H9 (cell line): ENCODE results near the gene EHD4. TPM values are rescaled to one million over a fixed set of nuclear protein-coding genes. Genes with fewer than 3 reads are reported as not detected.

Source experiments
- DNase-seq: peaks from one replicate; pipeline ENCODE4 v3.0.0-alpha.2; 2017
- H2AFZ ChIP-seq: one replicate; pipeline ENCODE4 v1.6.1; 2013; ENCODE audit warnings: mild to moderate bottlenecking, low read length, control low read depth, moderate library complexity
- H2AK5ac ChIP-seq: 2 replicates; pipeline ENCODE4 v1.6.1; 2013; ENCODE audit warnings: low read length, control low read depth, mixed read lengths; ENCODE audit not compliant: insufficient read length
- H2BK120ac ChIP-seq: one replicate; pipeline ENCODE4 v1.6.1; 2013; ENCODE audit warnings: low read depth, mild to moderate bottlenecking, low read length, control low read depth, inconsistent platforms; ENCODE audit not compliant: poor library complexity, severe bottlenecking
- H2BK12ac ChIP-seq: 2 replicates; pipeline ENCODE4 v1.6.1; 2013; ENCODE audit warnings: low read length, control low read depth, mixed read lengths, low read depth; ENCODE audit not compliant: insufficient read length
- H2BK15ac ChIP-seq: 2 replicates; pipeline ENCODE4 v1.6.1; 2013; ENCODE audit warnings: low read depth, low read length, control low read depth
- H2BK20ac ChIP-seq: one replicate; pipeline ENCODE4 v1.6.1; 2013; ENCODE audit warnings: low read depth, mild to moderate bottlenecking, low read length, control low read depth, inconsistent platforms; ENCODE audit not compliant: poor library complexity, severe bottlenecking
- H2BK5ac ChIP-seq: 2 replicates; pipeline ENCODE4 v1.6.1; 2013; ENCODE audit warnings: low read length, control low read depth, mixed read lengths; ENCODE audit not compliant: insufficient read length
- H3K14ac ChIP-seq: 2 replicates; pipeline ENCODE4 v1.6.1; 2013; ENCODE audit warnings: low read length, control low read depth; ENCODE audit not compliant: insufficient read depth
- H3K18ac ChIP-seq: 2 replicates; pipeline ENCODE4 v1.6.1; 2013; ENCODE audit warnings: low read depth, mild to moderate bottlenecking, mixed read lengths, low read length, control low read depth; ENCODE audit not compliant: insufficient read length
- H3K23ac ChIP-seq: 2 replicates; pipeline ENCODE4 v1.6.1; 2013; ENCODE audit warnings: low read length, control low read depth, mixed read lengths, low read depth; ENCODE audit not compliant: insufficient read length
- H3K23me2 ChIP-seq: 2 replicates; pipeline ENCODE4 v1.6.1; 2013; ENCODE audit warnings: low read depth, mild to moderate bottlenecking, mixed read lengths, low read length, control low read depth; ENCODE audit not compliant: insufficient read length, poor library complexity, severe bottlenecking
- H3K27ac ChIP-seq: 2 replicates; pipeline ENCODE4 v1.5.1; 2013; ENCODE audit warnings: low read length, control low read depth, mixed read lengths, low read depth; ENCODE audit not compliant: insufficient read length
- H3K27me3 ChIP-seq: 2 replicates; pipeline ENCODE4 v1.6.1; 2013; ENCODE audit warnings: low read length, control low read depth, inconsistent platforms; ENCODE audit not compliant: insufficient read depth
- H3K4ac ChIP-seq: 2 replicates; pipeline ENCODE4 v1.6.1; 2013; ENCODE audit warnings: low read depth, mild to moderate bottlenecking, control low read depth, inconsistent platforms, low read length, moderate library complexity
- H3K4me1 ChIP-seq: 2 replicates; pipeline ENCODE4 v1.6.1; 2013; ENCODE audit warnings: low read length, control low read depth, inconsistent platforms; ENCODE audit not compliant: insufficient read depth
- H3K4me2 ChIP-seq: 2 replicates; pipeline ENCODE4 v1.6.1; 2013; ENCODE audit warnings: low read length, control low read depth, mixed read lengths; ENCODE audit not compliant: insufficient read length, insufficient read depth
- H3K56ac ChIP-seq: 2 replicates; pipeline ENCODE4 v1.6.1; 2013; ENCODE audit warnings: low read depth, mild to moderate bottlenecking, mixed read lengths, low read length, control low read depth; ENCODE audit not compliant: insufficient read length
- H3K79me1 ChIP-seq: 2 replicates; pipeline ENCODE4 v1.6.1; 2013; ENCODE audit warnings: low read depth, mild to moderate bottlenecking, moderate library complexity, low read length, control low read depth, inconsistent platforms; ENCODE audit not compliant: insufficient read depth, poor library complexity, severe bottlenecking
- H3K79me2 ChIP-seq: 2 replicates; pipeline ENCODE4 v1.6.1; 2013; ENCODE audit warnings: low read length, control low read depth, inconsistent platforms; ENCODE audit not compliant: insufficient read depth
- H3K9ac ChIP-seq: 2 replicates; pipeline ENCODE4 v1.6.1; 2013; ENCODE audit warnings: low read length, control low read depth, mixed read lengths; ENCODE audit not compliant: insufficient read length; ENCODE audit errors: extremely low read depth
- H3K9me3 ChIP-seq: one replicate; pipeline ENCODE4 v1.6.1; 2013; ENCODE audit warnings: low read depth, low read length, inconsistent platforms; ENCODE audit not compliant: control insufficient read depth
- H3T11ph ChIP-seq: one replicate; pipeline ENCODE4 v1.6.1; 2013; ENCODE audit warnings: mild to moderate bottlenecking, low read length, control low read depth, inconsistent platforms
- H4K20me1 ChIP-seq: one replicate; pipeline ENCODE4 v1.6.1; 2013; ENCODE audit not compliant: control insufficient read depth, insufficient read length, insufficient read depth
- H4K5ac ChIP-seq: 2 replicates; pipeline ENCODE4 v1.6.1; 2013; ENCODE audit warnings: low read depth, mild to moderate bottlenecking, mixed read lengths, low read length, control low read depth; ENCODE audit not compliant: insufficient read length
- H4K8ac ChIP-seq: replicated peaks from 2 replicates; pipeline ENCODE4 v1.6.1; 2013; ENCODE audit warnings: low read length, control low read depth, mixed read lengths, low read depth; ENCODE audit not compliant: insufficient read length
- H4K91ac ChIP-seq: 2 replicates; pipeline ENCODE4 v1.6.1; 2013; ENCODE audit warnings: low read depth, mild to moderate bottlenecking, moderate library complexity, mixed read lengths, low read length, control low read depth; ENCODE audit not compliant: insufficient read length
- H3K27ac Mint-ChIP-seq, 3 experiments: 2 replicates in 2 of 3; 3 replicates in 1 of 3; pipeline ENCODE4 v1.8.0; 2020 to 2021; ENCODE audit warnings: mixed read lengths in 3 of 3, mild to moderate bottlenecking in 1 of 3, moderate library complexity in 1 of 3
- H3K27me3 Mint-ChIP-seq: 2 replicates; pipeline ENCODE4 v1.8.0; 2021; ENCODE audit warnings: low read depth, mild to moderate bottlenecking, moderate library complexity, mixed read lengths
- H3K36me3 Mint-ChIP-seq, 3 experiments: 2 replicates in 2 of 3; 3 replicates in 1 of 3; pipeline ENCODE4 v1.8.0; 2020 to 2021; ENCODE audit warnings: low read depth in 3 of 3, mixed read lengths in 3 of 3; ENCODE audit not compliant: insufficient read depth in 1 of 3
- H3K4me1 Mint-ChIP-seq, 2 experiments: 2 replicates each; pipeline ENCODE4 v1.8.0; 2020; ENCODE audit warnings: mixed read lengths in 2 of 2
- H3K4me3 Mint-ChIP-seq, 2 experiments: 2 replicates in 1 of 2; 3 replicates in 1 of 2; pipeline ENCODE4 v1.8.0; 2020 to 2021; ENCODE audit warnings: mild to moderate bottlenecking in 2 of 2, mixed read lengths in 2 of 2, moderate library complexity in 1 of 2
- H3K9me3 Mint-ChIP-seq, 2 experiments: 2 replicates in 1 of 2; 3 replicates in 1 of 2; pipeline ENCODE4 v1.8.0; 2020; ENCODE audit warnings: mild to moderate bottlenecking in 2 of 2, mixed read lengths in 2 of 2, moderate library complexity in 1 of 2
- CTCF ChIP-seq: fragments of 200-600 bp; sonication (generic); conservative IDR thresholded peaks from 3 replicates; pipeline ENCODE4 v1.8.0; 2021; ENCODE audit warnings: antibody characterized with exemption, mild to moderate bottlenecking
- WGBS: extraction: QIAGEN DNeasy Blood & Tissue Kit; methylation state at CpG from one replicate; pipeline ENCODE4 v1.1.7; 2013; ENCODE audit warnings: missing lambda C conversion rate, low lambda C conversion rate, mixed read lengths; ENCODE audit not compliant: insufficient read length; ENCODE audit errors: extremely low coverage; 5-methylcytosine and 5-hydroxymethylcytosine counted together
- total RNA-seq: library from RNA; stranded (reverse); gene quantifications from 2 replicates; pipeline ENCODE4 v1.2.1, GENCODE V29; 2021

The EHD4 gene
- total RNA-seq, 1 experiment from 2014 or later, result 22.9 TPM

DNA sequence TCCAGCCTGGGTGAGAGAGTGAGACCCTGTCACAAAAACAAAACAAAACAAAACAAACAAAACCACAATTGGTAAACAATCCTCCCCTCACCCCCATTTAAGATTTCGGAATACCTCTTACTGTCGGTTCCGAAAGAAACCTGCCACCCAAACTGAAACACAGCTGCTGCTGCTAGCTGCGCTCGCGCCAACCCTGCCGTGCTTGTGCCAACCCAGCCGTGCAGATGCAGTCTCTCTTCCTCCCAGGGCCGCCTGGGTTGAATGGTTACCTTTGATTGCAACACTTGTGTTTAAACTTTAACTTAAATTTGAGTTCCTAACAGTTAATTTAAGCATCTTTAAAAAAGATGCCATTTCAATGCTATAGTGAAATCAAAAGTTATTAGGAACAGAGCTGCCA, 50.0 kb downstream of the EHD4 start:
- Histone ChIP-seq H4K8ac (no peak overlapping the region), H4K5ac (no peak overlapping the region), H4K91ac (no peak overlapping the region), H3K23me2 (no peaks in the 10 kb centered on the region), H2AFZ (no peak overlapping the region), H3K27me3 (no peaks in the 10 kb centered on the region), H2BK12ac (no peak overlapping the region), H3T11ph (no peak overlapping the region), H3K4me2 (no peak overlapping the region), H3K14ac (no peak overlapping the region), H2BK15ac (no peak overlapping the region), H2BK5ac (no peak overlapping the region), H3K56ac (no peak overlapping the region), H4K20me1 (no peaks in the 10 kb centered on the region), H3K79me1 (no peaks in the 10 kb centered on the region), H3K27ac (no peak overlapping the region), H2AK5ac (no peak overlapping the region), H3K9me3 (no peaks in the 10 kb centered on the region), H3K23ac (no peak overlapping the region), H2BK20ac (no peak overlapping the region), H3K79me2 (no peaks in the 10 kb centered on the region), H3K4me1 (no peaks in the 10 kb centered on the region), H3K9ac (no peak overlapping the region), H3K4ac (no peak overlapping the region), H2BK120ac (no peak overlapping the region), H3K18ac (no peak overlapping the region)
- no peaks in the 10 kb centered on the region for H3K9me3 Mint-ChIP-seq
- no peak overlapping the region for H3K27ac Mint-ChIP-seq
- no peaks in the 10 kb centered on the region for H3K27me3 Mint-ChIP-seq
- no peak for TF ChIP-seq CTCF
- H3K4me3 Mint-ChIP-seq, result no peak overlapping the region
- DNase-seq, result no peak
- peaks cover 1 to 7% of the 10 kb centered on the region in 2 experiments; a peak in 3 of 4 replicates for H3K4me1 Mint-ChIP-seq
- peaks cover 4 to 29% (median 14%) of the 10 kb centered on the region in 3 experiments; a peak in 6 of 7 replicates for H3K36me3 Mint-ChIP-seq
- no CpG with 5 or more reads among the region's 9 CpGs for WGBS
